NCI-H345 treated with DMSO at 0.1 percent for 48 hours (cell line): ENCODE results near the gene MSANTD1.

Source experiments
- DNase-seq: peaks from one replicate; lab custom pipeline; 2025; ENCODE audit not compliant: unreplicated experiment; lab: John Stamatoyannopoulos, UW

The MSANTD1 gene

GRCh38 chr4:3301450-3302172, 52.7 kb downstream of the MSANTD1 start:
- no peak for DNase-seq

- DNase-seq, result no peak
Measured at GRCh38 chr4:3302173-3302785, 53.3 kb downstream of the MSANTD1 start.

- no peak for DNase-seq
Measured at GRCh38 chr4:3302786-3303564, 54.0 kb downstream of the MSANTD1 start.

GRCh38 chr4:3303565-3303824, 54.5 kb downstream of the MSANTD1 start:
- no peak for DNase-seq

- DNase-seq, result no peak
Measured at GRCh38 chr4:3303923-3304710, 55.2 kb downstream of the MSANTD1 start.

GRCh38 chr4:3304831-3305609, 56.1 kb downstream of the MSANTD1 start:
- DNase-seq, result no peak

- DNase-seq, result no peak
Measured at GRCh38 chr4:3305610-3306371, 56.8 kb downstream of the MSANTD1 start.
